Adipocyte (in vitro differentiated cells): ENCODE results near the gene KLHL8.

Experiments
- DNase-seq: peaks from one replicate; pipeline ENCODE4 v3.0.0-alpha.2; 2015; ENCODE audit warnings: low read depth
- H3K27me3 ChIP-seq: replicated peaks from 2 replicates; pipeline ENCODE4 v1.7.0; 2013; ENCODE audit warnings: mild to moderate bottlenecking, low read length, moderate library complexity; ENCODE audit not compliant: control insufficient read depth, insufficient read depth
- H3K36me3 ChIP-seq: 2 replicates; pipeline ENCODE4 v1.7.0; 2013; ENCODE audit warnings: low read length, mild to moderate bottlenecking, moderate library complexity; ENCODE audit not compliant: control insufficient read depth, insufficient read depth, severe bottlenecking
- H3K4me1 ChIP-seq: 2 replicates; pipeline ENCODE4 v1.7.0; 2013; ENCODE audit warnings: mild to moderate bottlenecking, low read length, moderate library complexity; ENCODE audit not compliant: control insufficient read depth, insufficient read depth
- H3K4me3 ChIP-seq: 2 replicates; pipeline ENCODE4 v1.7.0; 2013; ENCODE audit warnings: mild to moderate bottlenecking, low read length, moderate library complexity
- H3K9ac ChIP-seq: 2 replicates; pipeline ENCODE4 v1.7.0; 2013; ENCODE audit warnings: mild to moderate bottlenecking, low read length, moderate library complexity
- H3K9me3 ChIP-seq: 2 replicates; pipeline ENCODE4 v1.7.0; 2013; ENCODE audit warnings: mild to moderate bottlenecking, low read length, moderate library complexity; ENCODE audit not compliant: control insufficient read depth

The KLHL8 gene

DNA sequence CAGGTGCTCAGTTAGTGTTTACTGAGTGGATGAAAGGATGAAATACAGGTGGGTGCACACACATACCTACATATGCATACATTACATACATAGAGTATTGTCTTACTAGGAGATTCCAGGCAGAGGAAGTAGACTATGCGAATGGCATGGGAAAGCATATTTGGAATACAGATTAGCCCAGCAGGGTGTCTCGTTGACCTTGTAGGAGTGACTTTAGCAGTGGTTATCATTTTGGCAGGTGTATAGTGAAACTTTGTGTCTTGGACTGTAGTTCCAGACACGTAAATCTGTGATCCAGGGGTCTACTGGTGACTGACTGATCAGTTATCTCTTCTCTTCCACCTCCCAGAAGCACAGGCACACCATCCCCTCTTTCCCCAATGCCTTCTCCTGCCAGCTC is 86.3 kb downstream of the KLHL8 start:
- Histone ChIP-seq H3K4me1 (peaks cover 8% of the 10 kb centered on the region), H3K9ac (no peak overlapping the region), H3K4me3 (no peak overlapping the region), H3K36me3 (peaks cover 92% of the 10 kb centered on the region), H3K9me3 (no peaks in the 10 kb centered on the region), H3K27me3 (no peaks in the 10 kb centered on the region)
- DNase-seq: no peak

DNA sequence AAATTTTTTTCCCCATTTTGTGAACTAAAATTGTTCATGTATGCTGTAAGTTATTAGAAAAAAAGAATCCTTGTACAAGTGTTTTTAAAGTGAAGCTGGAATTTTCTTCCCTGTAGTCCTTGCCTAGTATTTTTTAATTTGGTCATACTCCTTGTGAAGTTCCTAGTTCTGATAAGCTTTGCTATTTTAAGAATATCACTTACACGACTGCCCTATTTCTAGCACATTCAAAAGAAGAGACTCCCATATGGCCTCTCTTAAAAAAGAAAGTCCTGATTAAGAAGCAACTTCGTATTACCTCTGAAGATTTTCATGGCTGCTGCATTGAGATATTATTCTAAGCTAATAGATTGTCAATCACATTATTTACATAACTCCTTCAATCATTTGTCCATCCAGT is 87.2 kb downstream of the KLHL8 start:
- H3K9me3 ChIP-seq: no peaks in the 10 kb centered on the region
- no peak overlapping the region for H3K9ac ChIP-seq
- no peak overlapping the region for H3K4me3 ChIP-seq
- peaks cover 8% of the 10 kb centered on the region for H3K4me1 ChIP-seq
- no peak for DNase-seq
- H3K27me3 ChIP-seq: no peaks in the 10 kb centered on the region
- H3K36me3 ChIP-seq: peaks cover 100% of the 10 kb centered on the region

DNA sequence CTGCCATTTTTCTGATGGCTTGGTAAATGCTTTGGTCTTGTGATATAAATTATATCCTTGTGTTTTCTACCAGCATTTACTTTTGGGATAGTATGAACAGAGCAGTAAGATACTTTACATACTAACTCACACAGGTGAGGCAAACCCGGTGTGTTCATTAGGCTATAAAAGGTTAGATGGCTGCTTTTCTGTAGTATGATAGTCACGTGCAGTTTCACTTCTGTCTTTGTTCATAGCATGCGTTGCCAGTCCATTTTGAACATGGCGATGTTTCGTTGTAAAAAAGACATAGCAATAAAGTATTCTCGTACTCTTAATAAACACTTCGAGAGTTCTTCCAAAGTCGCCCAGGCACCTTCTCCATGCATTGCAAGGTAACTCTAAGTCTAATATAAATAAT is 88.4 kb downstream of the KLHL8 start:
- Histone ChIP-seq H3K36me3 (peaks cover 99% of the 10 kb centered on the region), H3K9ac (no peak overlapping the region), H3K4me3 (no peak overlapping the region), H3K9me3 (no peaks in the 10 kb centered on the region), H3K4me1 (peaks cover 8% of the 10 kb centered on the region), H3K27me3 (no peaks in the 10 kb centered on the region)
- no peak for DNase-seq

GRCh38 chr4:87130985-87131703 is 89.3 kb downstream of the KLHL8 start:
- Histone ChIP-seq H3K27me3 (no peaks in the 10 kb centered on the region), H3K9ac (no peak overlapping the region), H3K36me3 (peaks cover 99% of the 10 kb centered on the region), H3K4me1 (no peaks in the 10 kb centered on the region), H3K4me3 (no peak overlapping the region), H3K9me3 (no peaks in the 10 kb centered on the region)
- no peak for DNase-seq

- no peaks in the 10 kb centered on the region for H3K9me3 ChIP-seq
- H3K4me1 ChIP-seq: no peaks in the 10 kb centered on the region
- no peak for DNase-seq
- H3K27me3 ChIP-seq: no peaks in the 10 kb centered on the region
- H3K4me3 ChIP-seq: no peak overlapping the region
- H3K36me3 ChIP-seq: peaks cover 99% of the 10 kb centered on the region
- no peak overlapping the region for H3K9ac ChIP-seq
Observed at GRCh38 chr4:87129681-87130080, 90.7 kb downstream of the KLHL8 start.

GRCh38 chr4:87128006-87128705 is 92.3 kb downstream of the KLHL8 start:
- Histone ChIP-seq H3K9ac (no peak overlapping the region), H3K9me3 (no peaks in the 10 kb centered on the region), H3K36me3 (peaks cover 88% of the 10 kb centered on the region), H3K4me3 (no peak overlapping the region), H3K4me1 (no peaks in the 10 kb centered on the region), H3K27me3 (no peaks in the 10 kb centered on the region)
- peak; percentile 24 for DNase-seq

- Histone ChIP-seq H3K36me3 (peaks cover 71% of the 10 kb centered on the region), H3K4me3 (no peak overlapping the region), H3K4me1 (peaks cover 15% of the 10 kb centered on the region), H3K9ac (no peak overlapping the region), H3K27me3 (no peaks in the 10 kb centered on the region), H3K9me3 (no peaks in the 10 kb centered on the region)
- no peak for DNase-seq
Observed at GRCh38 chr4:87126056-87126455, 94.4 kb downstream of the KLHL8 start.

DNA sequence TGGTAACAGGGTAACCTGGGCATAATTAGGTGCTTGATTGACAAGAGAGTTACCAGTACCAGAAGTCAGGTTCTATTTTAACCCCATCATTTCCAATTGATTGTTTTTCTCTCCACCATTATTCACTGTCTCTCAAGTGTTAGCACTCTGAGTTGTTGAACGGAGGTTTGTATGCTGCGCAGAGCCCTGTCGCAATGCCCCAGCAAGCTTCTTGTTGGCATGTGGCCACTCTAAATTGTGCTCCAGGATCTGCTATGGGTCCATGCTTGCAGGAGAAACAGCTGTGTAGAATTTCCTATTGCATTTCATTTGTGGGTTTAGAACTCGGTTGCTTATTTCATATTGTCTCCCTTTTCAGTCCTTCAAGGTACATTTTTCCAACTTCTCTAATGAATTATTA is 98.2 kb downstream of the KLHL8 start:
- Histone ChIP-seq H3K9ac (no peak overlapping the region), H3K4me1 (peaks cover 35% of the 10 kb centered on the region), H3K4me3 (no peak overlapping the region), H3K9me3 (no peaks in the 10 kb centered on the region), H3K27me3 (no peaks in the 10 kb centered on the region), H3K36me3 (peaks cover 48% of the 10 kb centered on the region)
- peak; percentile 13 for DNase-seq

- peaks cover 49% of the 10 kb centered on the region for H3K36me3 ChIP-seq
- H3K27me3 ChIP-seq: no peaks in the 10 kb centered on the region
- peak; percentile 12 for DNase-seq
- no peak overlapping the region for H3K9ac ChIP-seq
- H3K4me1 ChIP-seq: peaks cover 42% of the 10 kb centered on the region
- H3K9me3 ChIP-seq: no peaks in the 10 kb centered on the region
- no peak overlapping the region for H3K4me3 ChIP-seq
Observed at GRCh38 chr4:87121341-87122065, 98.9 kb downstream of the KLHL8 start.

DNA sequence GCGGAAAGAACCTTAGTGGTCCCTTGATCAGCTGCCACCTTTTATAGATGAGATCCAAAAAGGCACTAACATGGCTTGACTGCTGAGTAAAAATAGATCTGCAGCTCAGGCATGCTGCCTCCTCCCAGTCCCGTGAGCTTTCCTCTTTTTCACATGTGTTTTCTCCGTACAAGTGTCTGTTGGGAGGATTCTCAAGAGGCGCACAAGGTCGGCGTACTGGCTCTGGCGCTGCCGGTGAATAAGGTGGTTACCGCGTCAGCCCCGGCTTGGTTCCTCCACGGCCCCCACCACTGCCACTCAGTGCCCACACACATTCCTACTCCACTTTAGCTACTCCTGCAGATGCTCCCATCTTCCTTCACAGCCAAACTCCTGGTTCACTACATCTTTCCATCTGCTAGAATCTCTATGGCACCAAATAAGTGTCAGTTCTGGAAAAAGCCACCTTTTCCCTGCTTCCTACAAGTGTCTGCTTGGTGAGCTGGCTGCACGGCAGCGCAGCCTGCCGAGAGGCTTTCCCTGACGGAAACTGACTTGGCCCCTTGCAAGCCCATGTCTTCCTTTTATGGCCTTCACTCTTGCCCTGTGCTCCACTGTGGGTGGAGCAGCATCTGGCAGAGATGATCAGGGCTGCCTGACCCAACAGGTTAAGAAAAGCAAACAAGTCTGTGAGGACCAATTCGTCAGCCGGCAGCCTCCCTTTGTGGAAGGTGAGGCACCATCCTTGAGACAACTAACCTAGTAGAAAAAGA is 99.8 kb downstream of the KLHL8 start:
- Histone ChIP-seq H3K4me1 (peaks cover 52% of the 10 kb centered on the region), H3K36me3 (peaks cover 47% of the 10 kb centered on the region), H3K9me3 (no peaks in the 10 kb centered on the region), H3K9ac (no peak overlapping the region), H3K27me3 (no peaks in the 10 kb centered on the region), H3K4me3 (no peak overlapping the region)
- DNase-seq: no peak

GRCh38 chr4:87120010-87120409 is 100.4 kb downstream of the KLHL8 start:
- Histone ChIP-seq H3K36me3 (peaks cover 45% of the 10 kb centered on the region), H3K27me3 (no peaks in the 10 kb centered on the region)
- no peak for DNase-seq

More at GRCh38 chr4:87120010-87120409, 100.4 kb downstream of the KLHL8 start:
- no peak overlapping the region for H3K4me3 ChIP-seq
- H3K9me3 ChIP-seq: no peaks in the 10 kb centered on the region
- H3K9ac ChIP-seq: no peak overlapping the region
- peaks cover 53% of the 10 kb centered on the region for H3K4me1 ChIP-seq
